Brain microvascular endothelial cell (primary cell): ENCODE results near the gene ANXA3.
"Not testable (repeated sequence)": the region's sequence is repeated elsewhere in the genome, so short reads cannot be mapped to it uniquely, and the experiment has no call there.

Experiments
- DNase-seq: peaks from one replicate; pipeline ENCODE4 v3.0.0-alpha.2; 2020
- H3K27ac ChIP-seq: fragments of 250-450 bp; sonication (Bioruptor Pico); 2 replicates; pipeline ENCODE4 v1.5.1; 2020; ENCODE audit warnings: mild to moderate bottlenecking, moderate library complexity
- H3K27me3 ChIP-seq: fragments of 250-450 bp; sonication (Bioruptor Pico); replicated peaks from 2 replicates; pipeline ENCODE4 v1.5.1; 2020; ENCODE audit warnings: mild to moderate bottlenecking
- H3K36me3 ChIP-seq: fragments of 250-450 bp; sonication (Bioruptor Pico); replicated peaks from 2 replicates; pipeline ENCODE4 v1.5.1; 2020; ENCODE audit warnings: mild to moderate bottlenecking
- H3K4me3 ChIP-seq: 2 replicates; pipeline ENCODE4 v1.5.1; 2011; ENCODE audit warnings: low read depth, mild to moderate bottlenecking, control low read depth, low read length, moderate library complexity
- CTCF ChIP-seq: IDR thresholded peaks from 2 replicates; pipeline ENCODE4 v1.5.1; 2011; ENCODE audit warnings: low read depth, mild to moderate bottlenecking, moderate library complexity, low read length, control low read depth, inconsistent platforms; ENCODE audit errors: missing control alignments
- in situ Hi-C: cut with HindIII; loops from 2 replicates; pipeline ENCODE4 v1.10.0; 2017; ENCODE audit warnings: low sequenced_read_pairs, low pct_ligation_motif_present

The ANXA3 gene

GRCh38 chr4:78551420-78552351, at the start of gene ANXA3:
TSS of gene ANXA3 (plus strand) at chr4:78551770. CDS start at chr4:78554474, 2,704 bp downstream.
- Histone ChIP-seq H3K27me3 (no peaks in the 10 kb centered on the region), H3K27ac (peak within 1 kb of the TSS; percentile 7), H3K36me3 (no peaks in the 10 kb centered on the region), H3K4me3 (peak within 1 kb of the TSS; percentile 68)
- DNase-seq: no peak
- in situ Hi-C loops: no loop called here
- no peak for TF ChIP-seq CTCF

- H3K4me3 ChIP-seq, H3K36me3 ChIP-seq, H3K27ac ChIP-seq, DNase-seq, H3K27me3 ChIP-seq, in situ Hi-C loops: not testable (repeated sequence)
These were observed 45.3 kb upstream of the ANXA3 start for GRCh38 chr4:78506260-78506659.

- in situ Hi-C loops: no loop called here
- Histone ChIP-seq H3K36me3 (no peaks in the 10 kb centered on the region), H3K27ac (no peak overlapping the region), H3K4me3 (no peak overlapping the region), H3K27me3 (no peaks in the 10 kb centered on the region)
- TF ChIP-seq CTCF: no peak
- DNase-seq: no peak
These were observed 42.5 kb upstream of the ANXA3 start for GRCh38 chr4:78509043-78509442.

GRCh38 chr4:78510108-78510507, 41.5 kb upstream of the ANXA3 start:
- in situ Hi-C loops: no loop called here
- Histone ChIP-seq H3K27me3 (no peaks in the 10 kb centered on the region), H3K36me3 (no peaks in the 10 kb centered on the region), H3K27ac (no peak overlapping the region), H3K4me3 (no peak overlapping the region)
- no peak for TF ChIP-seq CTCF
- DNase-seq: no peak

GRCh38 chr4:78510681-78511080, 40.9 kb upstream of the ANXA3 start:
- H3K36me3 ChIP-seq: no peaks in the 10 kb centered on the region
- no peak for TF ChIP-seq CTCF
- H3K4me3 ChIP-seq: no peak overlapping the region
- no peaks in the 10 kb centered on the region for H3K27me3 ChIP-seq
- in situ Hi-C loops: no loop called here
- DNase-seq: no peak
- no peak overlapping the region for H3K27ac ChIP-seq

GRCh38 chr4:78512357-78512920, 39.1 kb upstream of the ANXA3 start:
- DNase-seq: no peak
- in situ Hi-C loops: no loop called here
- TF ChIP-seq CTCF: no peak
- Histone ChIP-seq H3K4me3 (no peak overlapping the region), H3K27ac (no peak overlapping the region), H3K27me3 (no peaks in the 10 kb centered on the region), H3K36me3 (no peaks in the 10 kb centered on the region)
